Coronary artery (tissue), 2 donors: ENCODE results near the gene RAB30.

Experiments used
- DNase-seq: peaks from one replicate; pipeline ENCODE4 v3.0.0-alpha.2; 2017; ENCODE audit warnings: low spot score
- H3K27ac ChIP-seq, 2 donors: fragments of 200-600 bp; sonication (generic); one replicate each; pipeline ENCODE4 v1.5.1; 2016 to 2019
- H3K4me3 ChIP-seq: fragments of 200-600 bp; sonication (generic); 2 replicates; pipeline ENCODE4 v1.5.1; 2016; ENCODE audit warnings: mild to moderate bottlenecking, moderate library complexity
- TF ChIP-seq, protein P1 (sequence below): fragments of 200-600 bp; sonication (generic); IDR thresholded peaks from one replicate; pipeline ENCODE4 v1.5.1; 2019; ENCODE audit warnings: antibody characterized with exemption

The RAB30 gene

DNA sequence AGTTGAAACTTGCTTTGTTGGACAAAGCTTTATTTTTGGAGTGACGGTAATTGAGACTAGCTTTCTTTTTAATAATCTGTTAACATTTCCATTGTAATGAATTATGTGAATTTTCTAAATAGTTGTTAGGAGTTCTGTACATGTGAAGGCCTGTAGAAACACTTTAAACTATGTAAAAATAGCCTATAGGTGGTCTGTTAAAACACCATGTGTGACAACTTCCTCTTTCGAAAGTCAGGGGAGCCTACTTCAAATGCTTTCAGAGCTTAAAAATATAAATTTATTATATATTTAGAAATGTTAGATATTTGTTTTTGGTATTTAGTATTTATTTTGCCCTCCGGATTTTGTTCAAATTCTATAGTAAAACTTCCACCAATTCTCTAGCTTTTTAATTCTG lies 141.5 kb downstream of the RAB30 start:
- no peak overlapping the region for H3K27ac ChIP-seq
- TF ChIP-seq, protein P1, sequence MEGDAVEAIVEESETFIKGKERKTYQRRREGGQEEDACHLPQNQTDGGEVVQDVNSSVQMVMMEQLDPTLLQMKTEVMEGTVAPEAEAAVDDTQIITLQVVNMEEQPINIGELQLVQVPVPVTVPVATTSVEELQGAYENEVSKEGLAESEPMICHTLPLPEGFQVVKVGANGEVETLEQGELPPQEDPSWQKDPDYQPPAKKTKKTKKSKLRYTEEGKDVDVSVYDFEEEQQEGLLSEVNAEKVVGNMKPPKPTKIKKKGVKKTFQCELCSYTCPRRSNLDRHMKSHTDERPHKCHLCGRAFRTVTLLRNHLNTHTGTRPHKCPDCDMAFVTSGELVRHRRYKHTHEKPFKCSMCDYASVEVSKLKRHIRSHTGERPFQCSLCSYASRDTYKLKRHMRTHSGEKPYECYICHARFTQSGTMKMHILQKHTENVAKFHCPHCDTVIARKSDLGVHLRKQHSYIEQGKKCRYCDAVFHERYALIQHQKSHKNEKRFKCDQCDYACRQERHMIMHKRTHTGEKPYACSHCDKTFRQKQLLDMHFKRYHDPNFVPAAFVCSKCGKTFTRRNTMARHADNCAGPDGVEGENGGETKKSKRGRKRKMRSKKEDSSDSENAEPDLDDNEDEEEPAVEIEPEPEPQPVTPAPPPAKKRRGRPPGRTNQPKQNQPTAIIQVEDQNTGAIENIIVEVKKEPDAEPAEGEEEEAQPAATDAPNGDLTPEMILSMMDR = no peak
- H3K4me3 ChIP-seq = no peak overlapping the region
- DNase-seq = no peak

DNA sequence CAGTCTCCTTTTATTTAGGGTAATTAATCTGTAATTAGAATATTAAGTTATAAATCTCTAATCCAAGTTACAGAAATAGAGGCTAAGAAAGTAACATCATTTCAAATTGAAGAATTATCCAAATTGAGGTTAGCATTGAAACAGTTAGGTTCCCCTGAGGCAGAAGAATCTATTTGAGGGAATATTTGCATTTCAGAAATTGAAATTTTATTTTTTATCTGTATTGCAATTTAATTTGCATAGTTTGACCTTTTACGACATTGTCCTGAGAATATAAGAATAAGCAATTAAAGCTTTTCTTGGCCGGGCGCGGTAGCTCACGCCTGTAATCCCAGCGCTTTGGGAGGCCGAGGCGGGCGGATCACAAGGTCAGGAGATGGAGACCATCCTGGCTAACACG lies 142.6 kb downstream of the RAB30 start:
- Histone ChIP-seq H3K27ac (no peak overlapping the region), H3K4me3 (no peak overlapping the region)
- TF ChIP-seq, protein P1 = no peak
- DNase-seq = no peak

DNA sequence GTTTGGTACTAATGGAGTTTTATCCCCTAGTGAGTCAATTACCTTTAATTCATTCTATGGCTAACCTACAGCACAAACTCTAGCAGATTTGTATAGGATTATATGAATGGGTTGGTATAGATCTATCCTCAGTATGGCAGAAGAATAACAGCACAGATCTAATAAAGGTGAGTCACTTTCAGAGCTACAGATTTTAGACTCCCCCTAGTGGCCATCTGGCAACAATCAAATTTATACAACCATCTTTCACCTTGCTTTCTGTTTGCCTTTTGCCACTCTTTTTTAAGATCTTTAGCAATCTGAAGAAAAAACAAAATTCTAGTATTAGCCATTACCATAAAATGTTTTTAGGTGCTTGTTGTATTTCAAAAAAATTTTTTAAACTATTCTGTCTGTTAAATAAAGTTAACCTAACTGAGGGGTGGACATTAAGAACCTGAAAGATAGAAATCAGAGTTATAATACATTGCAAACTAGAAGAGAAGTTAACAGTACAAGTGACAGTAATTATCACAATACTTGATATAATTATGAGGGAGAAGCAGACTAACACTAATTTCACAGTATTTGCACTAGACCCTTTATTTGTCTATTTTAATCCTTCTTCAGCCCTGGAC lies 144.3 kb downstream of the RAB30 start:
- H3K4me3 ChIP-seq = no peak overlapping the region
- no peak overlapping the region for H3K27ac ChIP-seq
- no peak for DNase-seq
- TF ChIP-seq, protein P1 = peak; percentile 72

DNA sequence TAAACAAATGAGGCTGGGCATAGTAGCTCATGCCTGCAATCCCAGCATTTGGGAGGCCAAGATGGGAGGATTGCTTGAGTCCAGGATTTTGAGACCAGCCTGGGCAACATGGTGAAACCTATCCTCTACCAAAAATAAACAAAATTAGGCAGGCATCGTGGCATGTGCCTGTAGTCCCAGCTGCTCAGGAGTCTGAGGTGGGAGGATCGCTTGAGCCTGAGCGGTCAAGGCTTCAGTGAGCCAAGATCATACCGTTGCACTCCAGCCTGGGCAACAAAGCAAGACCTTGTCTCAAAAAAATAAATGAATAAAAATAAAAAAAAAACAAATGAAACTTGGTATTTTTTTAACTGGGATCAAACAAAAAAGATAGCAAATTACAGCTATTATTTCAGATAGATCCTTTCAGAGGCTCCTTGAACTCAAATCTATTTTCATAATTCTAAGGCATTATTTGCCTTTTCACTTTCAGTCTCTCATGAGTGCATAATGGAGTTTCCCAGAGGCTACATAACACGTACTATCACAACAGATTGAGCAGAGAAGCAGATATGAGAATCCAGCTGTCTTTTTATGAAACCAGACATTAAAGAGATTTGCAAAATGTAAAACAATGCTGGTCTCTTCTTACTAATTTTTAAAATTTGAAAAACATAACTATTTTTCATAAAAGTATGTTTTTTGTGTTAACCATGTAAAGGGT lies 147.0 kb downstream of the RAB30 start:
- no peak overlapping the region for H3K27ac ChIP-seq
- TF ChIP-seq, protein P1 = no peak
- no peak for DNase-seq
- no peak overlapping the region for H3K4me3 ChIP-seq
